SIG-M5 treated with dmso at 0.1 percent for 504 hours (cell line): ENCODE data around the gene KLF16.

Source experiments
- DNase-seq: peaks from one replicate; lab custom pipeline; 2025; ENCODE audit not compliant: unreplicated experiment; lab: John Stamatoyannopoulos, UW

KLF16 gene

DNA sequence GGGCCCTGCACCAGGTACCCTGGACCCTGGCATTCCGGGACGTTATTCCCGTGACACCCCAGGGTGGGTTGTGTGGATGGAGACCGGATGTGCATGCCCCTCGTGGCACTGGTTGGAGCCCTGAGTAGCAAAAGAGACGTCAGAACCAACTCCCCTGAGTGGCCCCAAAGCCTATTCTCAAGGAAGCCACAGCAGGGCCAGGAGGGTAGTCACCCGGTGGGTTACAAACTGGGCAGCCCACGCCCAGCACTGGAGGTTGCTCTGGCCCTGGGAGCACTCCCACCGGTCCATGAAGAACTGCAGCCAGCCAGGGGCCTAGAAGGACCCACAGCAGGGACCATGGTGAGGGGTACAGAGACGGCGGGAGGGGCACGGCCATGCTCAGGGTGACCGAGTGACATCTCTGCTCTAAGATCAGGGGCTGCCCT lies 7.5 kb downstream of the KLF16 start:
- no peak for DNase-seq

DNA sequence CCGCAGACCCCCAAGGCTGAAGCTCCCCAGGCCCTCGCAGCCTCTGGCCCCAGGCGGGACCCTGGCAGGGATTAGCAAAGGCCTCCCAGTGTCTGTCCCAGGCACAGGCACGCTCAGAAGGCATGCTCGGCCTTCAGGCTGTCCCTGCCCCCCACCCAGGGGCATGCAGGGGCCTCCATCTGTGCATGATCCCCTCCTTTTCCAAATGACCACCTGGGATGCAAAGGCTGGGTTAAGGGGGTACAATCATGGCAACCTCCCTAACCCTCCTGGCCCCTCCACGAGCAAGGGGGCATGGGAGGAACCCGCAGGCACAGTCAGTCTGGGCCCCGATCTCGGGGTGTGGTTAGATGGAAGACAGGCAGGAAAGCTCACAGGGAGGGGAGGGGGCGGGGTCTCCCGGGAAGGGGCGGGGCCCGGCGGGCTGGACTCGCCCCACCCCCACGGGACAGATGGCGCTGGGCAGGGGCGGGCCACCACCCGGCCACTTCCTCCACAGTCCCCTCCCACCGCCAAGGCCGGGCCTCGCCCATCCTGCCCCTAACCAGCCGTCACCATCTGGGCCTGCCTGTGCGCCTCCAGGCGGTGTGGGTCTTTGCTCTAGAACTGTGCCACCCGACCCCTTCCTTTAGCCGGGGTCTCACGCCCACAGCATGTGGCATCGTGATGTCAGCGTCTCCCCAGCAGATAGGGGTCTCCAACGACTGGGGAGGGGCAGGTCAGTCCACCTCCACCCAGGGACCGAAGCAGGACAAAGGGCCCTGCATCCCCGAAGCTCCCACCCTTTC lies 8.1 kb downstream of the KLF16 start:
- peak; percentile 87 for DNase-seq

DNA sequence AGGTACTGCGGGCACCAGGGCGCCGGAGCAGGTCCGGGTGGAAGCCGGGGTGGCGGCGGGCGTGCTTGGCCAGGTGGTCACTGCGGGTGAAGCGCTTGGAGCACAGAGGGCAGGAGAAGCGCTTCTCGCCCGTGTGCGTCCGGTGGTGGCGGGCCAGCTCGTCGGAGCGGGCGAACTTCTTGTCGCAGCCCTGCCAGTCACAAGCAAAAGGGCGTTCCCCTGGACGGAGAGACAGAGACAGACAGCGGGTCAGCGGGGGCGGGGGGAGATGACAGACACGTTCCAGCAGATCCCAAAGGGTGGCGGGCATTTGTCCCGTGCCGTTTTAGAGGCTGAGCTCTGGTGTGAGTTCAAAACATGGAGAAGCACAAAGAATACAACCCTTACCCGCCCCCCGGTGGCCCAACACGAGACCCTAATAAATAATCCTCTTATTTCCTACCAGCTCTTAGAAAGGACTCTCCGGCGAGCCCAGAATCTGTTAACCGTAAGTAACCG lies 8.8 kb downstream of the KLF16 start:
- DNase-seq = no peak

DNA sequence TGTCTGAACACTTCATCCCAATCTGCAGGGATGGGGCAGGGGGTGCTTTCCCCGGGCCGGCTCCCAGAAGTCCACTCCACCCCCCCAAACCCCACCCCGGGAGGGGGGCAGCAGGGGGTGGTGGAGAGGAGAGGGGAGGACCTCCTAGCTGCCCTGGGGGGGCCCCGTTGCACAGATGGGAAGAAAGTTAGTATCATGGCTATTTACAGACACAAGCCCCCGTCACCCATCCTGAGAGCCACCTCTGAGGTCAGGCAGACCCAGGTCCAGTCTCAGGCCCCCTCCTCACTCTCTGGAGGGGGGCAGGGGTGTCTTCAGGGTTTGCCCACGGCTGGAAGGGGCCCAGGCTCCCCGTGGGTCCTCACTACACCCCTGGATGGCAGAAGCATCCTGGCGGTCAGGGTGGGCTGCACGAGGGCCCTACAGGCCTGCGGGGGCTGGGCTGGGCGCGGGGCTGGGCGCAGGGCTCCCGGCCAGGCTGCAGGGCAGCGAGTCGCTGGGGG lies 9.3 kb downstream of the KLF16 start:
- DNase-seq = no peak

DNA sequence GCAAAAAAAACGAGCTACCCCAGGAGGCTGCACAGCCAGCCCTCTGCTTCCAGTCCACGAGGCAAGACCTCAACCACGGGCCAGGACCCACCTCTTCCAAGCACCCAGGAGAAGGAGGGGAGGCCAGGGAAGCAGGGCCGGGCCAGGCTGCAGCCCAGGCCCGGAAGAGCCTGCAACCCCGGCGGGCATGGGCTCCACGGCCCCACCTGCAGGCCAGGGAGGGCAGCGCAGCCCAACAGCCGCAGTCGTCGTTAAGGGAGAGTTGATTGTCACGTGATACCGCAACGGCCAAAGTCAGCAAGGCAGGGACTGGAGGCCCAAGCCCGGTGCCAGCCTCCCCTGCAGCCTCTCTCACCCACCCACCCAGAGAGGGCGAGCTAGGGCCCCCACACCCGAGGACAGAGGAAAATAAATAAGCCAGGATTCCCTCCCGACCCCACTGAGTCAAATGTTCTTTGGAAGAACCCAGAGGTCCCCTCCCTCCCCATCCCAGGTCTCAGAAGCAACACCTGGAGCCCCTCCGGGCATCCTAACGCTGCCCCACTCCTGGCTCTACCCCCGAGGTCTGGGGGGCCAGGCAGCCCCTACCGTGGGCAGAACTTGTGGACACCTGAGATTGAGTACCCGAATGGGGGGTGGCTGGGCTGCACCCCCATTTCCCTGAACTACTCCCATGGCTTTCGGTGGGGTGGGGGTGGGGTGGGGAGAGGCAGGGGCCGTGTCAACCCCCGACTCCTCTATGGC lies 9.9 kb downstream of the KLF16 start:
- DNase-seq = peak; percentile 75

DNA sequence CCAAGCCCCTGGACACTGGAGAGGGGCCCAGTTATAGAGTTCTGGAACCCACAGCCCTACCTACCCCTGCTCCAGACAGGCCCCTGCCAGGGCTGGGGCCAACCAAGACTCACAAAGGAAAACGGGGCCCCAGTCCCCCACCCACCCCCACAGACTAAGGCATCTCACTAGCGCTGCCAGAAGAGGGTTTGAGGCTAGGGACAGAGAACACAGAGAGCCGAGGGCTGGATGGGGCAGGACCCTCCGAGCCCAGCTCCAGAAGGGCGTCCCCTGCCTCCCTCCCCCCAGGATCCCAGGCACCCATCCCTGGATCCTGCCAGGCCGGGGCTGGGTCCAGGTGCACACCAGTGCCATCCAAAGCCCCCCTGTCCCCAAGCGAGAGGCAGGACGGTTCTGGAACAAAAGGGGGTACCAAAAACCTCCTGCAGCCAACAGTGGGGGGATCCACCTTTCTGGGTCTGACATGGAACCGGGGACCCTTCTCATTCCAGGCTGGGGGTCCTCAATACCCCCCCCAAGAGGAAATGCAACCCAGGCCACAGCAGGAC lies 10.7 kb downstream of the KLF16 start:
- no peak for DNase-seq

DNA sequence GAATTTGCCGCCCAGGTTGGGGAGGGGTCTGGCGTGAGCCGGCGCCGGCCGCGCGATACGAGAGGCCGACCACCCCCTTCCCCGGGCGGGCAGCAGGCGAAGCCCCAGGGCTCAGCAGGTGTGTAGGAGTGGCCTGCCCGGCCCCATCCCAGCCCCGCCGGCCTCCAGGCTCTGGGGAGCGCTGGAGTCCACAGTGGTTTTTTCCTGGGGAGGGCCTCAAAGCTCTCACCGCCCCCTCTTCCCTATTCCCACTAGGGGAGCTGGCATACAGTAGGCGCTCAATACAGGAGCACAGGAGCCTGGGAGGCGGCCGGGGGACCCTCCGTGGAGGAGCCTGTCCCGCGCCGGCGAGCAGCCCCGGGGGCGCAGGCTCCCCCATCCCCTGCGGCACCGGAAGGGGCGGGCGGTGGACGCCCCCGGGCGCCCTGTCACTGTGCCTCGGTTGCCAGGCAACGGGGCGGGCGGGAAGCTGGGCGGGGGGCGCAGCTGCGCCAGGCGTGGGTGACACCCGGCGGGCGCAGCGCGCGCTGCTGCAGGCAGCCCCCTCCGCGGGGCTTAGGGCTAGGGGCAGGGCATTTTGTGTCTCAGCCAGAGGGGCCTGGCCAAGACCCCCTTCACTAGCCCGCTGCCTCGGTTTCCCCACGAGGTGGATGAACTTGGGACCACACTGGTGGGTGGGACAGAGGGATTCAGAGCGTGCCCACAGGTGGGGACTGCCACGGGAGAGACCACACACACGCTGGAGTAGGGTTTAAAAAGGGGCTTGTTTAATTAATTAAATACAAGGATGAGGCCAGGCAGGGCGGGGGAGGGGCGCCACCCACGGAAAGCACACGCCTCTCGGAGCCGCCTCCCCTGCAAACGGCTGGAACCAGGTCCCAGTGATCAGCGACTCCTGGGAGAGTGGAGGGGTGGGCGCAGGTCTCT lies 11.5 kb downstream of the KLF16 start:
- no peak for DNase-seq

DNA sequence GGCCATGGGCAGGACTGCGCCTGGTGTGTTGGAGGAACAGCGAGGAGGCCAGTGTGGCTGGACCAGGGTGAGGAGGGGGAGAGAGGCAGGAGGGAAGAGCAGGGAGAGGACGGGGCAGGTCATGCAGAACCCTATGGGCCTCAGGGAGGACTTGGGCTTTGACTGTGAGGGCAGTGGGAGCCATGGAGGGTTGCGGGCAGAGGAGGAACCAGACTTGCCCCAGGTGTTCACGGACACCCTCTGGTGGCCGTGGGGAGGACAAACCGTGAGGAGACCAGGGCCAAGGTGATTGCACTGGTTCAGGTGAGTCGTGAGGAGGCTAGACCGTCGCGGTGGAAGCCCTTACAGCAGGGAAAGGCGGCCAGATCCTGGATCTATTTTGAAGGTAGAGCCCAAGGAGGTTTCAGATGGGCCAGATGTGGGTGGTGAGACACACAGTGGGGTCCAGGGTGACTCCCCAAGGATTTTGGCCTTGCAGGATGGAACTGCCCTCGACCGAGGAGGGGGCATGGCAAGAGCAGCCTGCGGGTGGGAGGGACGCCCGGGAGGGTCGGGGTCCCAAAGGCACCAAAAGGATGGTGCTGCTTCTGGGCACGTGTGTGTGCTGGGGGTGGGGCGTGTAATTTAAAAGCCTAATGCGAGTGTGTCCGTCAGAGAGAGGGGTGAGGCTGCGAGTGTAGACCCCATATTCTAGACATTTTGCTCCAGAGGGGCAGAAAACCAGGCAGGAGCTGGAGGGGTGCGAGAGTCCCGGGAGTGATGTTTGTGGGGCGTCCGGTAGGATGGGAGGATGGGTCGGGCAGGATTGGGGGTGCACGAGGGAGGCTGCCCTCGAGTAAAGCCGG lies 12.3 kb downstream of the KLF16 start:
- no peak for DNase-seq

DNA sequence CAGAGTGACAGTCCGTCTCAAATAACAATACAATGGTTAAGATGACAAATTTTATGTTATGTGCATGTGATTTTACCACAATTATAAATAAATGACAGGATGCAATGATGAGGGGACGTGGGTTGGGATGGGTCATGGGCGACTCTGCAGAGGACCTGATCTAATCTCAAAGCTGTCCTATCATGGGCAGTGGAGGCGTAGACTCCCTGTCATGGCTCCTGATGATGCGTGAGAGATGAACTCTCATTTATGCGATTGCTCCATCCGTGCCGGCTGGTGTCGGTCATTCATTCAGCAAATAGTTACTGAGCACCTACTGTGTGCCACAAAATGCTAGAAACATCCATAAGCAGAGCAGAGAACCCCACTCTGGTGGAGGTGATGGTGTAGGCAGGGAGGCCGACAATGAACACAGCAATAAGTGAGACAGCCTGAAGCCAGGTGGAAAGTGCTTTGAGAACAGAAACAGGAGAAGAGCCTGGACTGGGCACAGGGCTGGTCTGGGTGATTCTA lies 13.4 kb downstream of the KLF16 start:
- no peak for DNase-seq

DNA sequence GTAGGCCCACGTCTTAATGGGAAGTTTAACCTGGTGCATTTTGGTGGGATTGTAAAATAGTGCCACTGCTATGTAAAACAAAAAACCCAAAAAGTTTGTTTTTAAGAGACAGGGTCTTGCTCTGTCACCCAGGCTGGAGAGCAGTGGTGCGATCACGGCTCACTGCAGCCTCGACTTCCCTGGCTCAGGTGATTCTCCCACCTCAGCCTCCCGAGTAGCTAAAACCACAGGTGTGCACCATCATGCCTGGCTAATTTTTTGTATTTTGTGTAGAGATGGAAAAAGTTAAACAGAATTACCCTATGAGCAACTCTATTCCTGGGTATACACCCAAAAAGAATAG lies 14.3 kb downstream of the KLF16 start:
- DNase-seq = no peak

DNA sequence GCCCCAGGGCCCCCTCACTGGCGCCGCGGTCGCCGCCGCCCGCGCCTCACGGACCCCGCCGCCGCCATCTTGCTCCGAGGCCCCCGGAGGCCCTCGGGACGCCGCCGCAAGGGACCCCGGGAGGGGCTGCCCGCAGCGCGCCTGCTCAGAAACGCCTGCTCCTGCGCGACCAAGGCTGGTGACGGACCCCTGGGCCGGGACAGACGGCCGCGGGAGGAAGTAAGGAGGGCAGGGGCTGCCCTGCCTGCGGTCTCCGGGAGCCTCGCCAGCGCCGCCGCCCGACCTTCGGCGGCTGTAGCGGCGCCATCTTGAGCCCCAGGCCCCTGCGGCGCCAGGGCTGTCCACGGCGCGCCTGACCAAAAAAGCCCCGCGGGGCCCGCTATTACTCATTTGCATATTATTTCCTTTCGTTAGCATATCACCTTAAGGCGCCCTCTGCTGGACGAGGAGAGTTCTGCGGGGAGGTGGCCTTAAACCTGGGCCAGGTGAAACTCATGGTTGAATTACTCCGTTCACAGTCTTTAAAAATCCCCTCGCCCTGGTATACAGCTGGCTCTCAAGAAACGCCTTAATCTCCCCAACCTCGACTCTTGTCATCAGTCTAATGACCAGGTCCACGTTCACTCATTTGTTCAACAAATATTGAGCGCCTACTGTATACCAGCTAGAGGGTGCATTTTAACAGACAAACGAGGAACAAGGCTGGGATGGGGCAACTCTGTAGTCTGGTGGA lies 14.8 kb downstream of the KLF16 start, which contains the start of gene REXO1:
TSS of gene REXO1 (minus strand) at position 85 of the 733 bp plus-strand sequence. CDS start 125 bp downstream, outside the sequence.
- DNase-seq = peak; percentile 84

DNA sequence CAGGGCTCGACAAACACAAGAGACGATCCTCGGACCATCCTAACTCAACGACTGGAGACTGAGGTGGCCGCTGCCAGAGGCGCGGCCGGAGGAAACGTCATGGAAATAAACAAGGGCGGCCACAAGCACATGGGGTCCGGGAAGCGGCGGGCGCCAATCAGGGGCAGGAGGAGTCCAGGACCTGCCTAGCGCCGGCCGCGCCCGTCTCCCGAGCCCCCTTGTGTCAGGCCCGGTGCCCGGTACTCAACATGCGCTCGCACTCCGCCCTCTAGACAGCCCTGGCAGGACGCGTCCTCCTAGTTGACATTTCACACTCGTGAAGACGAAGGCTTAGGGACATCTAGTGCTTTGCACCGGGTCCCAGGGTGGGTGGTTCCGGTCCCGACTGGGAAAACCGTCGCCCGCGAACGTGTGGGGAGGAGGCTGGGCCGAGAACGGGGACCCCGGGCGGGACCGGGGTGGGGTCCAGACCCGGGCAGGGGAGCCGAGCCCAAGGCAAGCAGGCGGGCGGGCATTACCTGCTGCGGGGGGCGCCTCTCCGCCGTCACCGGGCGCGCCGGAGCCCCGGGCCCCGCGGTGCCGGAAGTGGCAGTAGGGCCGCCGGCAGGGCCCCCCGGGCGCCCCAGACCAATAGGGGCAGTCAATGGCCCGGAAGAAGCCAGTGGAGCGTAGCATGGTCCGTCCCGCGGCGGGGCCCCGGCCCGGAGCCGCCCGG lies 15.5 kb downstream of the KLF16 start:
- no peak for DNase-seq

DNA sequence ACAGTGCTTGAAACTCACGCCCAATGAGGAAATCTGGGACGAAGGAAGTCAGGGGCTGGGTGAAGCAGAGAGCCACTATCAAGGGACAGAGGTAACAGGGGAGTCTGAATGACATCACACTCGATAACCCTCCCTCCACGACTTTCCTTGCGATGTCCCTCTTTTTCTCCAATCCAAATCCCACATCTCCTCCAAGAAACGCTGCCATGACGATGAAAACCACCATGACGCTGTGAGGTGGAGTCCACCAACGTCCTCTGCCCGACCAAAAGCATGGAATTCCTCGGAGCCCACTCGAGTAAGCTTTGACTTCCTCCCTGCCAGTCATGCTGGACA lies 16.1 kb downstream of the KLF16 start:
- no peak for DNase-seq

DNA sequence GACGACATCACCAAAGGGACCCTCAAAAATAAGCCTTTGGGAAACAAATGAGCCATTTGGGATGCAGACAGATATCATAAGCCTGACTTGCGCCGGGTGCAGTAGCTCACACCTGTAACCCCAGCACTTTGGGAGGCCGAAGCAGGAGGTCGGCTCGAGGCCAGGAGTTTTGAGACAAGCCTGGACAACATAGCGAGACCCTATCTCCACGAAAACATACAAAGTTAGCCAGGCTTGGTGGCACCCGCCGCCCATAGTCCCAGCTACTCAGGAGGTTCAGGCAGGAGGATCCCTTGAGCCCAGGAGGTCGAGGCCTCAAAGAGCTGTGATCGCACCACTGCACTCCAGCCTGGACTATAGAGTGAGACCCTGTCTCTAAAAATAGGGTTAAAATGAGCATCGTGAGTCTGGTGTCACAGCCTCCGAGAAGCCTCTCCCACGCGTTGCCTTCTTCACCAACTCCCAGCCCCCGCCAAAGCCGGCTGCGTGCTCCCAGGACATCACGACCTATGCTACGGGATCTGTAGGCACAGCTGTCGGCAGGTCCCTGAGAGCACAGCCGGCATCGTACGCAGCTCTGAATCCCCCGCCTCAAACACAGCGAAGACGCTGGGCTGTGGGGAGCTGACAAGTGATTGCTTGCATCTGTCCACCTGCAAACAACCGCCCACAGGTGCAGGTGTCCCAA lies 16.7 kb downstream of the KLF16 start:
- DNase-seq = no peak

DNA sequence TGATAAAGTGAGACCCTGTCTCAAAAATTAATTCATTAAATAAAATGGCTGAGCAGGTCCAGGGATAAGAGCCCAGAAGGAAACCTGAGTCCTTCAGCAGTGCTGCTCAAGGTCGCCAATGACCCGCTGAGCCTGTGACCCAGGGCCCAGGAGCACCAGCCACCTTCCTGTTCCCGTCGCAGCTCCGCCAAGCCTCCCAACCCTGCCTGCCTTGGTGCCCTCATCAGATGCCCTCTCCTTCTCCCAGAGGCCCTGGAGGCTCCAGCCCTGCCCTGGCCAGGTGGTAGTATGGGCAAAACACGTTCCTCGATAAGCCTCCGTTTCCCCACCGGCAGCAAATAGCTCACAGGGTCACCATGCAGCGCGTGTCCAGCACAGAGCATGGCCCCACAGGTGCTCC lies 17.7 kb downstream of the KLF16 start:
- no peak for DNase-seq

DNA sequence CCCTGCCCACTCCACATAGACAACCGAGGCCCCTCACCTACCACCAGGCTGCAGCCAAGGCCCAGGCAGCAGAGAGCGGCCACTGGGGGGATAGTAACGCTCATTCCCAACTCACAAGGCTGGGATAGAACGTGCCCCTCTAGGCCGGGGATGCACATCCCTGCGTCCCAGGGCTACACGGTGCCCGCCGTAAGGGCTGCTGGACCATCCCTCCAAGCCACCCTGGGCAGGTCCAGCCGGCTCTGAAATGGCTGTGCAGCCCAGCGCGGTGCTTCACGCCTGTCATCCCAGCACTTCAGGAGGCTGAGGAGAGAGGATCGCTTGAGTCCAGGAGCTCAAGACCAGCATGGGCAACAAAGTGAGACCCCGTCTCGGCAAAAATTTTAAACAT lies 18.3 kb downstream of the KLF16 start:
- no peak for DNase-seq

DNA sequence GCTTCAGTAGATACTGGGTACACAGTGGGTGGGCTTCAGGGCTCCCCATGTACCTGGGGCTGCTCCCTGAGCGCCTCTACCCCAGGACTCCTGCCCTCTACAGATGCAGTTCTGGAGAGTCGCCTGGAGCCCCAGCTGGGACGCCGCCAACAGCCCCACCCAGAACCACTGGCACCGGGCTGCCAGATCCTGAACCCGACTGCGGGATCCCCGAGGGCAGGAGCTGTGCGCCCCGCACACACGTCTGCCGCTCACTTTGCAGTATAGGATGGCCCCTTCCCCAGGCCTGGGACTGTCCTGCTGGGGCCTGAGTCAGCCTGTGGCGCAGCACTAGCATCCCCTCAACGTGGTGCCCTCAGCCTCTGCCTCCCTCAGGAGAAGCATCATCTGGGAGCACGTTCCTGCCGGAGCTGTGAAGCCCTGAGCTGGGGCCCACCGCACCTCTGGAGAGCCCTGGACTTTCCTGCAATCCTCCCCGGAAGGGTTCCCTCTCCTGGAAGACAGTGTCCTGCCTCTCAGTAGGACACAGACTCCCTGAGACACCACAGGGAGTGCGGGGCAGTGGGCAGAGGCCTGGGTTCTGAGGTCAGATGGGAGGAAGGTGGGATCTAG lies 18.8 kb downstream of the KLF16 start:
- no peak for DNase-seq
